ENCODE measurements around the gene GYS1. TPM values are rescaled to one million over a fixed set of nuclear protein-coding genes. Genes with fewer than 3 reads are reported as not detected.
A peak's percentile ranks its signal among the peaks of the same experiment; 100 is the strongest.

Gene GYS1
- total RNA-seq, 4 donors from 2014 or later, result 31.8 to 107 (median 40.9) TPM

DNA sequence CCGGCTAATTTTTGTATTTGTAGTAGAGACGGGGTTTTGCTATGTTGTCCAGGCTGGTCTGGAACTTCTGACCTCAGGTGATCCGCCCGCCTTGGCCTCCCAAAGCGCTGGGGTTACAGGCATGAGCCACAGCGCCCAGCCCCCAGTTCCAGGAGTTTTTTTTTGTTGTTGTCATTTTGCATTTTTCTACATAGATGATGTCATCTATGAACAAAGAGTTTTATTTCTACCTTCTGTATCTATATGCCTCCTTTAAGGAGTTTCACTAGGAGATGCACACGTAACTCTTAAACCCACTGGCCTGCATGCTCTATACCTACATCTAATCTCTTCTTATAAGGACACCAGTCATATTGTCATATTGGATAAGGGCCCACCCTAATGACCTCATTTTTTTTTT, 54.9 kb downstream of the GYS1 start:
- Histone ChIP-seq H3K4me3 (no peak overlapping the region), H3K9me3 (no peaks in the 10 kb centered on the region), H3K4me1 (peaks cover 2 to 11% (median 6%) of the 10 kb centered on the region in 4 donors), H3K27me3 (no peaks in the 10 kb centered on the region), H3K27ac (no peak overlapping the region), H3K36me3 (no peaks in the 10 kb centered on the region)
- TF ChIP-seq POLR2A (IDR thresholded peaks at IDR 0.05), result no peak
- TF ChIP-seq POLR2AphosphoS5 (IDR thresholded peaks at IDR 0.05), result no peak
- in situ Hi-C loops (cut with MboI; ENCODE audit: low pct_ligation_motif_present in 1 of 4, low pct_unique_long_range_greater_than_20kb in 1 of 4, low sequenced_read_pairs in 3 of 4) (no loop called here), intact Hi-C loops (cut with DNase I; ENCODE audit: low total_unique reads) (no loop called here)
- WGBS, 2 donors (ENCODE audit: low coverage in 1 of 2), result 79 to 90% methylated on average over 4 to 7 of the region's 7 CpGs
- no peak for DNase-seq

DNA sequence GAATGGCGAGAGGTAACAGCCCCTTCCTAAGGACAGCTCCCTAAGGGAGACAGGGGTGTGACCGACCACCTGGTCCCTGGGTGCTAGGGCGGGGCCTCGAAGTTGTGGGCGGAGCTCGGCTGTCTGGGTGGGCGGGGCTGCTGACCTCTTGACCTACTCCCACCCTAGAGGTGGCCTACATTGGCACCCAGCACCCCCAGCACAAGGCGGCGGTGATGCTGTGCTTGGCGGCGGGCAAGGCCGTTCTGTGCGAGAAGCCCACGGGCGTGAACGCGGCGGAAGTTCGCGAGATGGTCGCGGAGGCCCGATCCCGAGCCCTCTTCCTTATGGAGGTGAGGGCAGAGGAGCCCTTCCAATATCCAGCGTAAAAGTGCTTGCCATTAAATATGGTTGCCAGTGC, 57.2 kb downstream of the GYS1 start:
- no peaks in the 10 kb centered on the region for H3K9me3 ChIP-seq
- 92% methylated on average over 4 to 25 of the region's 25 CpGs for WGBS, 2 donors (ENCODE audit: low coverage in 1 of 2)
- H3K27ac ChIP-seq, result no peak overlapping the region
- in situ Hi-C loops (cut with MboI; ENCODE audit: low pct_ligation_motif_present in 1 of 4, low pct_unique_long_range_greater_than_20kb in 1 of 4, low sequenced_read_pairs in 3 of 4), result no loop called here
- H3K4me1 ChIP-seq, result peaks cover 3 to 16% (median 6%) of the 10 kb centered on the region in 4 donors
- no peaks in the 10 kb centered on the region for H3K36me3 ChIP-seq
- TF ChIP-seq POLR2A (IDR thresholded peaks at IDR 0.05), result no peak
- TF ChIP-seq, protein P1, sequence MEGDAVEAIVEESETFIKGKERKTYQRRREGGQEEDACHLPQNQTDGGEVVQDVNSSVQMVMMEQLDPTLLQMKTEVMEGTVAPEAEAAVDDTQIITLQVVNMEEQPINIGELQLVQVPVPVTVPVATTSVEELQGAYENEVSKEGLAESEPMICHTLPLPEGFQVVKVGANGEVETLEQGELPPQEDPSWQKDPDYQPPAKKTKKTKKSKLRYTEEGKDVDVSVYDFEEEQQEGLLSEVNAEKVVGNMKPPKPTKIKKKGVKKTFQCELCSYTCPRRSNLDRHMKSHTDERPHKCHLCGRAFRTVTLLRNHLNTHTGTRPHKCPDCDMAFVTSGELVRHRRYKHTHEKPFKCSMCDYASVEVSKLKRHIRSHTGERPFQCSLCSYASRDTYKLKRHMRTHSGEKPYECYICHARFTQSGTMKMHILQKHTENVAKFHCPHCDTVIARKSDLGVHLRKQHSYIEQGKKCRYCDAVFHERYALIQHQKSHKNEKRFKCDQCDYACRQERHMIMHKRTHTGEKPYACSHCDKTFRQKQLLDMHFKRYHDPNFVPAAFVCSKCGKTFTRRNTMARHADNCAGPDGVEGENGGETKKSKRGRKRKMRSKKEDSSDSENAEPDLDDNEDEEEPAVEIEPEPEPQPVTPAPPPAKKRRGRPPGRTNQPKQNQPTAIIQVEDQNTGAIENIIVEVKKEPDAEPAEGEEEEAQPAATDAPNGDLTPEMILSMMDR (IDR thresholded peaks at IDR 0.05), result no peak
- TF ChIP-seq POLR2AphosphoS5 (IDR thresholded peaks at IDR 0.05), result no peak
- no peak for TF ChIP-seq EP300 (IDR thresholded peaks at IDR 0.05; ENCODE audit: low read depth)
- intact Hi-C loops (cut with DNase I; ENCODE audit: low total_unique reads), result no loop called here
- peaks cover 14% of the 10 kb centered on the region for H3K27me3 ChIP-seq
- no peak overlapping the region for H3K4me3 ChIP-seq
- DNase-seq, result no peak

DNA sequence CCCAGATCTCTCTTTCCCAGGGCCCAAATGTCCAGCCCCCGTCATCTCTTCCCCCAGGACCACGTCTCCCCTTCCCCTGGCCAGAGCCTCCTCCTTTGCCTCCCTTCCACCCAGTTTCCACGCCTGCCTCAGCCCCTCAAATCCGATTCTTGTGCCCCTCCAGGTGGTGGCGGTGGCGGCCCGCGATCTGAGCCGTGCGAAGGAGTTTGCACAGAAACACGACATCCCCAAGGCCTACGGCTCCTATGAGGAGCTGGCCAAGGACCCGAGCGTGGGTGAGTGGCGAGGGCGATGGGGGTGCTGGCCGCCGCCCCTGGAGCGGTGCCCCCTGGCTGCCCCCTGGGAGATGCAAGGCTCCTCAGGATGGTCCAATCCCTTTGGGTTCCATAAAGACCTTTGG, 58.3 kb downstream of the GYS1 start:
- H3K36me3 ChIP-seq, result no peaks in the 10 kb centered on the region

DNA sequence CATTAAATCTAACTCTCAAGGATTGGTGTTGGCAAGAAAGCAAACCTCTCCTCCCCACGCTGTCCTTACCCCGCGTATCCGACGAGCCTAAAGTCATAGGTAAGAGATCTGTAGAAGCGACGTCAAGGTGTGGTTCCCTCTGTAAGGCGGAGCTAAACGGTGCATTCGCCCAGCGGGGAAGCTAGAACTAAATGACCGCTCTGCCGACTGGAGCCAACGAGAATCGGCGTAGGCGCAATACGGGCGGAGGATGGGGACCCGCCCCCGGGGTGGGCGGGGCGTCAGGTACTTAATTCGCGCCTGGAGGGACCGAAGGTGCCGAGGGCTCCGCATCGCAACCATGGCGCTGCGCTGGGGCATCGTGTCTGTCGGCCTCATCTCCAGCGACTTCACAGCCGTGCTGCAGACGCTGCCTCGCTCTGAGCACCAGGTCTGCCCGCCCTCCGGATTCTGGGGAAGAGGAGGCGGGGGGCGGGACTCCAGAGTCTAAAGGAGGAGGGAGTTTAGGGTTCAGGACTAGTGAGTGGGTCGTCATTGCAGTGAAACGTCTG, 59.7 kb downstream of the GYS1 start, which contains the start of gene DHDH:
Gene DHDH (plus strand): TSS at position 318 of the 551 bp plus-strand sequence. CDS start 23 bp downstream, at position 341.
- H3K27ac ChIP-seq, result no peak within 1 kb of the TSS
- TF ChIP-seq EP300 (IDR thresholded peaks at IDR 0.05; ENCODE audit: low read depth) (no peak), POLR2A (IDR thresholded peaks at IDR 0.05) (no peak), POLR2AphosphoS5 (IDR thresholded peaks at IDR 0.05) (peak in 1 of 3 donors; percentile 24)
- TF ChIP-seq, protein P1 (IDR thresholded peaks at IDR 0.05), result no peak
- intact Hi-C loops (cut with DNase I; ENCODE audit: low total_unique reads), result no loop called here
- no peaks in the 10 kb centered on the region for H3K36me3 ChIP-seq
- DNase-seq, result peak; percentile 91
- WGBS, 2 donors (ENCODE audit: low coverage in 1 of 2), result 0 to 1% methylated on average over 1 to 43 of the region's 43 CpGs
- H3K27me3 ChIP-seq, result peaks cover 14% of the 10 kb centered on the region
- H3K9me3 ChIP-seq, result no peaks in the 10 kb centered on the region
- peak within 1 kb of the TSS in 3 of 4 donors; percentile 17 to 55 (median 26) for H3K4me3 ChIP-seq
- in situ Hi-C loops (cut with MboI; ENCODE audit: low pct_ligation_motif_present in 1 of 4, low pct_unique_long_range_greater_than_20kb in 1 of 4, low sequenced_read_pairs in 3 of 4), result no loop called here
- peaks cover 3 to 16% (median 6%) of the 10 kb centered on the region in 4 donors for H3K4me1 ChIP-seq

More for the DNA sequence above, 58.3 kb downstream of the GYS1 start:
- H3K4me3 ChIP-seq, result no peak overlapping the region
- H3K9me3 ChIP-seq, result no peaks in the 10 kb centered on the region
- peaks cover 14% of the 10 kb centered on the region for H3K27me3 ChIP-seq
- no peak overlapping the region for H3K27ac ChIP-seq
- 85% methylated on average over 19 of the region's 19 CpGs; no CpG with 5 or more reads in 1 of the 2 donors for WGBS, 2 donors (ENCODE audit: low coverage in 1 of 2)
- in situ Hi-C loops (cut with MboI; ENCODE audit: low pct_ligation_motif_present in 1 of 4, low pct_unique_long_range_greater_than_20kb in 1 of 4, low sequenced_read_pairs in 3 of 4) (no loop called here), intact Hi-C loops (cut with DNase I; ENCODE audit: low total_unique reads) (no loop called here)
- TF ChIP-seq POLR2A (IDR thresholded peaks at IDR 0.05), result no peak
- TF ChIP-seq POLR2AphosphoS5 (IDR thresholded peaks at IDR 0.05), result no peak
- no peak for TF ChIP-seq EP300 (IDR thresholded peaks at IDR 0.05; ENCODE audit: low read depth)
- TF ChIP-seq, protein P1 (IDR thresholded peaks at IDR 0.05), result no peak
- peaks cover 3 to 16% (median 6%) of the 10 kb centered on the region in 4 donors for H3K4me1 ChIP-seq
- no peak for DNase-seq
